ENCODE data around the gene SUGCT. TPM values are rescaled to one million over a fixed set of nuclear protein-coding genes. Genes with fewer than 3 reads are reported as not detected.

The SUGCT gene
- polyA plus RNA-seq, 1 donor, result 18.8 TPM

- H3K4me1 ChIP-seq (ENCODE audit: control insufficient read depth, insufficient read depth, low read length), result no peaks in the 10 kb centered on the region
- no peaks in the 10 kb centered on the region for H3K9me3 ChIP-seq (ENCODE audit: control insufficient read depth, low read depth, low read length)
- no peak overlapping the region for H3K27ac ChIP-seq (ENCODE audit: low read length)
- H3K27me3 ChIP-seq (ENCODE audit: control insufficient read depth, insufficient read depth, low read length), result no peaks in the 10 kb centered on the region
- no peak overlapping the region for H3K4me3 ChIP-seq (ENCODE audit: low read length)
- DNase-seq, result no peak
- no peaks in the 10 kb centered on the region for H3K36me3 ChIP-seq (ENCODE audit: control insufficient read depth, insufficient read depth, low read length)
Observed at GRCh38 chr7:40840990-40841389, 706.2 kb downstream of the SUGCT start.

GRCh38 chr7:40842641-40843040, 707.8 kb downstream of the SUGCT start:
- no peaks in the 10 kb centered on the region for H3K36me3 ChIP-seq (ENCODE audit: control insufficient read depth, insufficient read depth, low read length)

DNA sequence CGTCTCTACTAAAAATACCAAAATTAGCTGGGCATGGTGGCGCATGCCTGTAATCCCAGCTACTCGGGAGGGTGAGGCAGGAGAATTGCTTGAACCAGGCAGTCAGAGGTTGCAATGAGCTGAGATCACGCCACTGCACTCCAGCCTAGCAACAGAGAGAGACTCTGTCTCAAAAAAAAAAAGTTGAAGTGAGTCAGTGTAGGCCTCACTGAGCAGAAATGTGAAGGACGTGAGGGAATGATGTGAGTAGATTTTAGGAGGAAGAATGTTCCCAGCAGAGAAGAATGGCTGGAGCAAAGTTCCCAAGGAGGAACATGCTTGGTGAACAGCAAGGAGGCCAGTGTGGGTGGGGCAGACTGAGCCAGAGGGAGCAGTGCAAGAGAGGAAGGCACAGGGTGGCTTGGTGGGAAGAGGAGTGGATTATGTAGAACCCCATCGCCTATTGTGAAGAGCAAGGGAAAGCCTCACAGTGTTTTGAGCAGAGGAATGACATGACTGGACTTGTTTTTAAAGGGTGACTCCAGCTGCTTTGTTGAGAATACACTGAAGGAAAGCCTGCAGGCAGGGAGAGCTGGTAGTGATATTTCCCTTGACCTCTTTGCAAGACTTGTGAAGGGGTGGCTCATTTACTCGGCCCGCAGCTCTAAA, 708.7 kb downstream of the SUGCT start:
- no peaks in the 10 kb centered on the region for H3K36me3 ChIP-seq (ENCODE audit: control insufficient read depth, insufficient read depth, low read length)
- WGBS (ENCODE audit: insufficient coverage, low lambda C conversion rate), result 100% methylated on average over 1 of the region's 8 CpGs
- H3K27ac ChIP-seq (ENCODE audit: low read length), result no peak overlapping the region
- no peak for DNase-seq
- no peak overlapping the region for H3K4me3 ChIP-seq (ENCODE audit: low read length)
- H3K9me3 ChIP-seq (ENCODE audit: control insufficient read depth, low read depth, low read length), result no peaks in the 10 kb centered on the region
- no peaks in the 10 kb centered on the region for H3K27me3 ChIP-seq (ENCODE audit: control insufficient read depth, insufficient read depth, low read length)
- no peaks in the 10 kb centered on the region for H3K4me1 ChIP-seq (ENCODE audit: control insufficient read depth, insufficient read depth, low read length)

More at GRCh38 chr7:40842641-40843040, 707.8 kb downstream of the SUGCT start:
- H3K4me3 ChIP-seq (ENCODE audit: low read length), result no peak overlapping the region
- H3K27ac ChIP-seq (ENCODE audit: low read length), result no peak overlapping the region
- H3K4me1 ChIP-seq (ENCODE audit: control insufficient read depth, insufficient read depth, low read length), result no peaks in the 10 kb centered on the region
- no peaks in the 10 kb centered on the region for H3K27me3 ChIP-seq (ENCODE audit: control insufficient read depth, insufficient read depth, low read length)
- no peaks in the 10 kb centered on the region for H3K9me3 ChIP-seq (ENCODE audit: control insufficient read depth, low read depth, low read length)
- no peak for DNase-seq

- Histone ChIP-seq H3K36me3 (ENCODE audit: control insufficient read depth, insufficient read depth, low read length) (no peaks in the 10 kb centered on the region), H3K4me1 (ENCODE audit: control insufficient read depth, insufficient read depth, low read length) (no peaks in the 10 kb centered on the region), H3K4me3 (ENCODE audit: low read length) (no peak overlapping the region), H3K27me3 (ENCODE audit: control insufficient read depth, insufficient read depth, low read length) (no peaks in the 10 kb centered on the region), H3K27ac (ENCODE audit: low read length) (no peak overlapping the region), H3K9me3 (ENCODE audit: control insufficient read depth, low read depth, low read length) (no peaks in the 10 kb centered on the region)
- DNase-seq, result no peak
- 45% methylated on average over 4 of the region's 6 CpGs for WGBS (ENCODE audit: insufficient coverage, low lambda C conversion rate)
Observed at GRCh38 chr7:40845943-40846342, 711.1 kb downstream of the SUGCT start.

DNA sequence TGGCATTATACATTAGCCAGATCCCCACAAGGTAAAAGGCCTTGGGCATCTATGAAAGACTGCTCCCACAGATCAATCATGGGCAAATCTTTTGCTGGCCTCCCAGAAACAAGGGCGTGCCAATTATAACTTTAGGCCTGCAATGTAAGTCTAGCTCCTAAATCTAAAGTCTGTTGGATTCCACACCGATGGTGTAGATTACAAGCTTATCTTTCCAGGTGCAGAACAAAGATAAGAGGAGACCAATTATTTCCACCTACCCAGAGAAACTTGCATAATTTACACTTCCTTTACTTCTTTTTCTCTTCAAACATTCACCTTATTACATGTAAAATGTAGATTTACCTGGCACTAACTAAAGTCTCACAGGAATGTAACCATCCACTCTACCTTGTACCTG, 713.1 kb downstream of the SUGCT start:
- Histone ChIP-seq H3K4me3 (ENCODE audit: low read length) (no peak overlapping the region), H3K27me3 (ENCODE audit: control insufficient read depth, insufficient read depth, low read length) (no peaks in the 10 kb centered on the region), H3K4me1 (ENCODE audit: control insufficient read depth, insufficient read depth, low read length) (no peaks in the 10 kb centered on the region), H3K36me3 (ENCODE audit: control insufficient read depth, insufficient read depth, low read length) (no peaks in the 10 kb centered on the region), H3K27ac (ENCODE audit: low read length) (no peak overlapping the region), H3K9me3 (ENCODE audit: control insufficient read depth, low read depth, low read length) (no peaks in the 10 kb centered on the region)
- no peak for DNase-seq
- WGBS (ENCODE audit: insufficient coverage, low lambda C conversion rate), result no CpG with 5 or more reads among the region's 2 CpGs

DNA sequence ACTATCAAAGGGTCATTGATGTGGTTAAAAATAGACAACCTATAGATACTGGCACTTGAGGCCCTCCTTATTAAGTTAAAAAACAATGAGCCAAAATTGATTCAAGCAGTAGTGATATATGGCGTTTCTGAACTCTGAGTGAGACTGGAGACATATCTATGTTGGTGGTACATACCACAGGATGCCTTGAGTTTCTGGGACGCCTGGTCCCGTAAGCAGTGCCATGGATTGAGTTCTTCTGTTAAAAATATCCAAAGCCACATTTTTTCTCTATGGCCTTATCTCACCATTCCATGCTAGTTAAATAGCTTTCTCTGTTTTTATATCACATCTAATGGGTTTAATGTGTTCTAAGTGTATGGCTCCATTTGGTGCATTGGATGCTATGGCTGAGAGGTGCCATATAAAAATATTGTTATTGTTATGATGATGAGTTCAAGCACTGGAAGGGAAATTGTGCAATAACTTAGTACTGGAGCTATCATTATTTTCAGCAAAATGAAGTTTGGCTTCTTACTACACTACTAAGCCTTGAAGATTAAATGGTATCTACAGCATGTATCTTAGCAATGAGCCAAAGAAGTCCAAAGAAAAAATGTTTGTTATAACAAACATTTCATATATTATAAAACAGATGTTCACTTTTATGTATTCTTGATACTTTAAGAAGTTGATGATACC, 713.9 kb downstream of the SUGCT start:
- Histone ChIP-seq H3K9me3 (ENCODE audit: control insufficient read depth, low read depth, low read length) (no peaks in the 10 kb centered on the region), H3K27ac (ENCODE audit: low read length) (no peak overlapping the region), H3K4me3 (ENCODE audit: low read length) (no peak overlapping the region), H3K4me1 (ENCODE audit: control insufficient read depth, insufficient read depth, low read length) (no peaks in the 10 kb centered on the region), H3K27me3 (ENCODE audit: control insufficient read depth, insufficient read depth, low read length) (no peaks in the 10 kb centered on the region), H3K36me3 (ENCODE audit: control insufficient read depth, insufficient read depth, low read length) (no peaks in the 10 kb centered on the region)
- DNase-seq, result no peak
- WGBS (ENCODE audit: insufficient coverage, low lambda C conversion rate), result no CpG with 5 or more reads among the region's 3 CpGs

DNA sequence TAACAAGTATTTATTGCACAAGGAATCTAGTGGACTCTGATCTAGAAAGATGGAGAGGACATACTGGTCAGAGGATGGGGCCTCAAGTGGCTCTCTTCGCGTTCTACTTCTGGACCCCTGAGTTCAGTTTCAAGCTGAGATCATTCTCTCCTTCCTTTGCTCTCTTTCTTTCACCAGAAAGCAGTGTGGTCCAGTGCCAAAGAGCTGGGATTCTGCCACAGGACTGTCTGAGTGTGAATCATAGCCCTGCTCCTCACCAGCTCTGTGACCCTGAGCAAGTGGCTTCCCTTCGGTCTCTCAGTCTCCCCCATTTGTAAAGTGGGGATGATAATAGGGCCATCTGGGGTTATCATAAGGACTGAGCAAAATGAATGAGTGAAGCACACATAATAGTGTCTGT, 715.2 kb downstream of the SUGCT start:
- Histone ChIP-seq H3K4me3 (ENCODE audit: low read length) (no peak overlapping the region), H3K4me1 (ENCODE audit: control insufficient read depth, insufficient read depth, low read length) (no peaks in the 10 kb centered on the region), H3K9me3 (ENCODE audit: control insufficient read depth, low read depth, low read length) (no peaks in the 10 kb centered on the region), H3K36me3 (ENCODE audit: control insufficient read depth, insufficient read depth, low read length) (no peaks in the 10 kb centered on the region), H3K27ac (ENCODE audit: low read length) (no peak overlapping the region), H3K27me3 (ENCODE audit: control insufficient read depth, insufficient read depth, low read length) (no peaks in the 10 kb centered on the region)
- no peak for DNase-seq
- WGBS (ENCODE audit: insufficient coverage, low lambda C conversion rate), result no CpG with 5 or more reads among the region's 3 CpGs

DNA sequence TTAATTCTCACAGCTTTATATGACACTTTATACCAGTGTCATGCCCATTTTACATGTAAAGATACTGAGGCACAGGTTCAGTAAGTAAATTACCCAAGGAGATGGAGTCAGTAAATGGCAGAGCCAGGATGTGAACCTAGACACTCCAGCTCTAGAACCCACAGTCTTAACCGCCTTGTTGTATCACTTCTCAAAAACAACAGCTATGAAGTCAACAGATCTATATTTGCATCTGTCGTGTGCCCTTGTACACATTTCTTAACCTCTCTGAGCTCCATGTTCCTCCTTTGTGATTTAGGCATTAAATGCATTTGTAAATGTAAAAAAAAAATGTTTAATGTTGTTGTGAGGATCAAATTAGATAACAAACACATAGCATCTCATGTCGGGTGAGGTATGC, 716.2 kb downstream of the SUGCT start:
- Histone ChIP-seq H3K4me3 (ENCODE audit: low read length) (no peak overlapping the region), H3K4me1 (ENCODE audit: control insufficient read depth, insufficient read depth, low read length) (no peaks in the 10 kb centered on the region), H3K9me3 (ENCODE audit: control insufficient read depth, low read depth, low read length) (no peaks in the 10 kb centered on the region), H3K36me3 (ENCODE audit: control insufficient read depth, insufficient read depth, low read length) (no peaks in the 10 kb centered on the region), H3K27me3 (ENCODE audit: control insufficient read depth, insufficient read depth, low read length) (no peaks in the 10 kb centered on the region), H3K27ac (ENCODE audit: low read length) (no peak overlapping the region)
- no peak for DNase-seq
- 88% methylated on average over 1 of the region's 3 CpGs for WGBS (ENCODE audit: insufficient coverage, low lambda C conversion rate)

DNA sequence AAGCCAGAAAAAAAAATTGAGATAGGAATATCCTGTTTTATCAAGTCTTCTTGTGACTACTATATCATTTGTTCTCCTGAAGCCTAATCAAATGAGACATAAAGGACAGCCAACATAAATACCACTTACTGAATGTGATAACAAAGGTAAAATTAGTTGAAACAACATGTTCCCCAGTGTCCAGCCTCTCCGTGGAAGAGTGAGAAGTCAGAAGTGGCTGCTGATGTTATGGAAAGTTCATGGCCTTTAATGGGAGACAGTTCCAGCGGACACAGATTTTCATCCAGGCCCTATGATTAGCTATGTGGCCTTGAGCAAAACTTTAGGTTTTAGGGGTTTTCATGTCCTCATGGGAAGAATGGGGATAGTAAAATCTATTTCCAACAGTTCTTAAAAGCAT, 724.3 kb downstream of the SUGCT start:
- H3K27ac ChIP-seq (ENCODE audit: low read length), result no peak overlapping the region
- no peaks in the 10 kb centered on the region for H3K36me3 ChIP-seq (ENCODE audit: control insufficient read depth, insufficient read depth, low read length)
- no peaks in the 10 kb centered on the region for H3K4me1 ChIP-seq (ENCODE audit: control insufficient read depth, insufficient read depth, low read length)
- H3K27me3 ChIP-seq (ENCODE audit: control insufficient read depth, insufficient read depth, low read length), result no peaks in the 10 kb centered on the region
- 71% methylated on average over 1 of the region's 2 CpGs for WGBS (ENCODE audit: insufficient coverage, low lambda C conversion rate)
- H3K9me3 ChIP-seq (ENCODE audit: control insufficient read depth, low read depth, low read length), result no peaks in the 10 kb centered on the region
- DNase-seq, result no peak
- no peak overlapping the region for H3K4me3 ChIP-seq (ENCODE audit: low read length)

DNA sequence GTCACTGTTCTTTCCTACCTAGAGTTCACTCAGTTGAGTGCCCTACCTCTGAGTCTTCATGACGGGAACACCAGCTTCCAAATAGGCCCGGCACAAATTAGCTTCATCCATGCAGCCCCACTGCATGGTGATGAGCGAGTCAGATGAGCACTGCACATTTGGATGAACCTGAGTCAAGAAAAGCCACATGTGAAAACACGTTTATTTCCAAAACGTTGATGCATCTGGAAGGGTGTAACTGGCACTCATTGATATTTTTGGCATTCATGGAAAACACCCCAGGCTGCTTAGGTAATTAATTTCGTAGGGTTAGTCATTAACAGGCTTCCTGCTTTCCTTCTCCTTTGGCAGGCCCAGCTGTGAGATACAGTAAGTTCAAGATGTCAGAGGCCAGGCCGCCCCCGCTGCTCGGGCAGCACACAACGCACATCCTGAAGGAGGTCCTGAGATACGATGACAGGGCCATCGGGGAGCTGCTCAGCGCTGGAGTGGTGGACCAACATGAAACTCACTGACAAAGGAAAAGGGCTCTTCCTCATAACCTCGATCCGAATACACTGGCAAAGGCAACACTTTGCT, 725.2 kb downstream of the SUGCT start:
- Histone ChIP-seq H3K9me3 (ENCODE audit: control insufficient read depth, low read depth, low read length) (no peaks in the 10 kb centered on the region), H3K27me3 (ENCODE audit: control insufficient read depth, insufficient read depth, low read length) (no peaks in the 10 kb centered on the region), H3K4me1 (ENCODE audit: control insufficient read depth, insufficient read depth, low read length) (no peaks in the 10 kb centered on the region), H3K27ac (ENCODE audit: low read length) (no peak overlapping the region), H3K4me3 (ENCODE audit: low read length) (no peak overlapping the region), H3K36me3 (ENCODE audit: control insufficient read depth, insufficient read depth, low read length) (no peaks in the 10 kb centered on the region)
- WGBS (ENCODE audit: insufficient coverage, low lambda C conversion rate), result no CpG with 5 or more reads among the region's 15 CpGs
- no peak for DNase-seq
